Measurements from ENCODE around the gene DOC2B. TPM values are rescaled to one million over a fixed set of nuclear protein-coding genes. Genes with fewer than 3 reads are reported as not detected.

DOC2B gene
- total and polyA plus RNA-seq, 2 of the 13 experiments (the other 11 are each of a cell fraction or from before 2014, with no cell fraction given) = 0.09 to 0.22 TPM

- Histone ChIP-seq H3K4me3 (replicated peaks in 1 of 3; ENCODE audit: insufficient read depth in 1 of 3, low read depth in 2 of 3, low read length in 3 of 3) (no peak overlapping the region), H3K9me3 (ENCODE audit: low read length) (no peaks in the 10 kb centered on the region), H3K36me3 (replicated peaks in 1 of 2; ENCODE audit: control insufficient read depth in 1 of 2, insufficient read depth in 2 of 2, low read length in 2 of 2) (no peaks in the 10 kb centered on the region), H3K27ac (ENCODE audit: extremely low read length, insufficient read depth, low read length) (no peak overlapping the region), H4K20me1 (ENCODE audit: insufficient read depth, low read length) (0 out of 2 replicates have a peak, but pooled peaks cover 4% of the 10 kb centered on the region), H3K79me2 (ENCODE audit: insufficient read depth, low read length) (no peaks in the 10 kb centered on the region), H3K9ac (ENCODE audit: insufficient read depth, low read depth, low read length) (no peak overlapping the region), H3K27me3 (ENCODE audit: control insufficient read depth in 1 of 2, insufficient read depth in 2 of 2, low read length in 2 of 2) (peaks cover 4 to 38% of the 10 kb centered on the region in 2 experiments; a peak in 4 of 5 replicates), H3K4me1 (ENCODE audit: insufficient read depth, low read length) (no peaks in the 10 kb centered on the region), H3K4me2 (ENCODE audit: low read depth, low read length) (no peak overlapping the region), H2AFZ (ENCODE audit: low read length) (no peak overlapping the region)
- ChIA-PET CTCF (ENCODE audit: low intra/inter-chr PET ratio, low total read pairs) (no interaction called here), POLR2A (no interaction called here)
- FAIRE-seq = no peak
- DNase-seq (ENCODE audit: low spot score) = no peak
- WGBS (ENCODE audit: low lambda C conversion rate) = 50% methylated on average over 7 of the region's 10 CpGs
- ATAC-seq = no peak
- BruUV-seq (replicated peaks) = no TSS peak
- in situ Hi-C loops (cut with HindIII; ENCODE audit: extremely low pct_ligation_motif_present, low pct_unique_long_range_greater_than_20kb) (no loop called here), intact Hi-C loops (cut with micrococcal nuclease; ENCODE audit: unreplicated experiment) (no loop called here)
- TF ChIP-seq TCF7 (IDR thresholded peaks at IDR 0.05; ENCODE audit: low read depth) (no peak), U2AF1 (optimal IDR thresholded peaks at IDR 0.05; ENCODE audit: low read depth, low read length) (no peak), NFAT5 (CRISPR knock-in tag; IDR thresholded peaks at IDR 0.05) (no peak), AGO2 (optimal IDR thresholded peaks at IDR 0.05; ENCODE audit: low read depth, low read length) (no peak), ZNF382 (CRISPR knock-in tag; IDR thresholded peaks at IDR 0.05; ENCODE audit: borderline replicate concordance) (no peak), TCF12 (IDR thresholded peaks at IDR 0.05) (no peak), TCF12 (CRISPR knock-in tag; IDR thresholded peaks at IDR 0.05) (no peak), ZNF414 (CRISPR knock-in tag; IDR thresholded peaks at IDR 0.05) (no peak), CENPX (CRISPR knock-in tag; IDR thresholded peaks at IDR 0.05) (no peak), SAP130 (CRISPR knock-in tag; IDR thresholded peaks at IDR 0.05; ENCODE audit: low read depth) (no peak), ZBTB4 (CRISPR knock-in tag; IDR thresholded peaks at IDR 0.05; ENCODE audit: borderline replicate concordance) (no peak), ZNF251 (CRISPR knock-in tag; IDR thresholded peaks at IDR 0.05) (no peak), ZNF207 (IDR thresholded peaks at IDR 0.05; ENCODE audit: borderline replicate concordance) (no peak), FOXK2 (IDR thresholded peaks at IDR 0.05) (no peak), POLR2AphosphoS2 (IDR thresholded peaks at IDR 0.05; ENCODE audit: low read depth, low read length) (no peak), ZNF547 (CRISPR knock-in tag; IDR thresholded peaks at IDR 0.05) (no peak), MYC (CRISPR knock-in tag; IDR thresholded peaks at IDR 0.05; ENCODE audit: borderline replicate concordance) (no peak)
Measured at GRCh38 chr17:173166-173911, 8.1 kb downstream of the DOC2B start.

Data from HepG2 (cell line).